OCI-M2 (cell line): Measurements from ENCODE around the gene MSANTD3.
"Not testable (repeated sequence)": the region's sequence is repeated elsewhere in the genome, so short reads cannot be mapped to it uniquely, and the experiment has no call there.

Source experiments
- DNase-seq: peaks from one replicate; lab custom pipeline; 2025; ENCODE audit not compliant: unreplicated experiment; lab: John Stamatoyannopoulos, UW

The MSANTD3 gene

GRCh38 chr9:100426530-100427365 is at the start of gene MSANTD3:
Gene MSANTD3 (plus strand): TSS chr9:100427143. CDS start chr9:100441939, 14,796 bp downstream.
- DNase-seq = no peak

- DNase-seq = no peak
Measured at GRCh38 chr9:100379862-100380261, 47.1 kb upstream of the MSANTD3 start.

GRCh38 chr9:100392989-100393388 is 34.0 kb upstream of the MSANTD3 start:
- DNase-seq = not testable (repeated sequence)

GRCh38 chr9:100394032-100394695 is 32.8 kb upstream of the MSANTD3 start:
- no peak for DNase-seq

DNA sequence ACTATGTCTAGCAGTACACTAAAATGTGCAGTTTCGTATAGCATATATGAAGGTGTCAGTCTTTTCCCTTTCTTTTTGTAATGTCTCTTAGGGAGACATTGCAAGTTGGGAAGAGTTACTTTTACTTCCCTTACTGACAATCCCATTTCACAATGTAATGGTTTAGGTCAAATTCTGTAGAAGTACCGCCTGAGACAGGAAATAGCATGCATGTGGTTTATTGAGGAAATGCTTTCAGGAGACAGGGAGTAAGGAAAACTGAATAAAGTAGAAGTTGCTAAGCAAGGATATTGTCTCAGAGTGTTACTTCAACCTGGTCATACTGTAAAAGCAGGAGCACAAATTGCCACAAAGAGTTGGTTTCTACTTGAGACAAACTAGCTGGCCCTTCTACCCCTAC is 32.1 kb upstream of the MSANTD3 start:
- DNase-seq = no peak

DNA sequence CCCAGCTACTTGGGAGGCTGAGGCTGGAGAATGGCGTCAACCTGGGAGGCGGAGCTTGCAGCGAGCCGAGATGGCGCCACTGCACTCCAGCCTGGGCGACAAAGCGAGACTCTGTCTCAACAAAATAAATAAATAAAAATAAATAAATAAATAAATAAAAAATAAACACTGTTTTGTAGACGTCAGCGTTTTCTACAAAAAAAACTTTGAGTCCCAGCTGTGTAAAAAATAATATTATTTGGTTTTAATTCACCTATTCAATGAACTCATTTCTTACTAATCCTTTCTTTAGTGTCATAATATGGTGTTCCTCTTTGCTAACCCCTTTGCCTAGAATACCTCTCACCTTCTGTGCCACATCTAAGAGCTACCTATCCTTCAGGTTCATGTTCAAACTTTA is 30.2 kb upstream of the MSANTD3 start:
- no peak for DNase-seq

GRCh38 chr9:100397529-100398266 is 29.2 kb upstream of the MSANTD3 start:
- DNase-seq = no peak

DNA sequence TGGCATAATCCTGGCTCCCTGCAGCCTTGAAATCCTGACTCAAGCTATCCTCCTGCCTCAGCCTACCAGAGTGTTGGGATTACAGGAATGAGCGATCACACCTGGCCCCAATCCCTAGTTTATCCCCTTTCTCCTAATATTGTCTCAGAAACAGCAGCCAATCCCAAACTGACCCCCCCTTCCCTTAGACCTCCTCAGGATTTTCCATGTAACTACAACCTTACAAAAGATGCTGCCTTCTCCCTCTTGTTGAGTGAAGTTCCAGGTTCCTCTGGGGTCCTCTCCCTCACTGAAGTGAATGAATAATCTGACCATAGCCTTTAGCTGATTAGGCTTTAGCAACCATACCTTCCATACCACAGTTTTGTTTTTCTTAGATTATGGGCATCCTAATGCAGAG is 25.9 kb upstream of the MSANTD3 start:
- DNase-seq = no peak

GRCh38 chr9:100406962-100407361 is 20.0 kb upstream of the MSANTD3 start:
- DNase-seq = no peak

DNA sequence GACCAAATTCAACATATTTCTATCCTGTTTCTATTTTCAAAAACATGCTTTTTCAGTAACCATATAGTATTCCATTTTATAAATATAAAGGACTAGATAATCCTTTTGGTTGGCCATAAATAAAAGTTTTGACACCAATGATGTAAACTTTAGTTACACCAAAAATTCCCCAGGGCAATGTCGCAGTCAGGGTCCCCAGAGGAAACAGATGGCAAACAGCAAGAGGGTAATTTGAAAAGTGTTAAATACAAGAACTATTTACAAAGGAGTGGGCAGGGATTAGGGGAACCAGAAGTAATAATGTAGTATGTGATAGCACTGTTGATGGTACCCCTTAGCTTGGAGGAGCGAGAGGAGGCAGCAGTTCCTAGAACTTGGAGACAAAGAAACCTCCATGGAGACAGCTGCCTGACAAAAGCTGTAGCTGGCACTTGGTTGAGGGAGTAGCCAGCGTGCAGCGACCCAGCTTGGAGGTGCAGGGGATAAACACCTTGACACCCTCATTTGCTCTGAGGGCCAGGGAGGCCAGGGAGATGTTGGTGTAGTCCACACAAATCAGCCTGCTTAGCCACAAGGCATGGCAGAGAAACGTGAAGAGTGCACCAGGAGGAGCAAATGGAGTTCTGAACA is 18.3 kb upstream of the MSANTD3 start:
- DNase-seq = no peak

- no peak for DNase-seq
Measured at GRCh38 chr9:100409176-100409556, 17.8 kb upstream of the MSANTD3 start.

DNA sequence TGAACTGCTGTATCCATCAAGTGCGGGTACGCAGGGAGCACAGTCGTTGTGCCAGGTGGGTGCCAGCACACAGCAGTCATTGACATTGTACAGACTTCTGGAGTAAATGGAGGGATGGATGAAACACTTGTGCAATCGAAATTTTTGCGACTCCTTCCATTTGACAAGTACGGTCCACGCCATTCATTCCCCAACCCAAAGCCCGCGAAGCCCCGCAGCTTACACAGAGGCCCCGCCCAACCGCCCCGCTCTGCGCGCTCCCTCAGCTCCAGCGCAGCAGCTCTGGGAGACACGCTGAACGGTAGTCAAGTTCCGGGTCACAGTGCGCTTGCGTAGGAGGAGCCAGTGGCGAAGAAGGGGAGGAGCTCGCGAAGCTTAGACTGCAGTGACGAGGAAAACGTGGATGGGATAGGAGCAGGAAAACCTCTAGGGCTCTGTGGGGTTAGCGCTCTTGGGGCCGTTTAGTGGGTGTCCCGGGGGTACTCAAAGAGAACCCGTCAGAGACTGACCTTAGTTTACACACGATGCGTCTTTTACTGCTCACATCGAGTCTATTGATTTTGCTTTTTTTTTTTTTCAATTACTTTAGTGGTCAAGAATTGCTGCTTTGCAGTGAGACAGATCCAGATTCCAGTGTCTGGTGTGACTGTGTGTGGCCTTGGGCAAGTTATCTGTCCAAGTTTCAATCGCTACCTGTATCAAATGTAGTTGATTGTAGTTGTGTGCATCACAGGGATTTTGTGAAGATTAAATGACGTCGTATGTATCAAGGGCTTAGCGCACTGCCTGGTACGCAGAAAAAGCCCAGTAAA is 15.3 kb upstream of the MSANTD3 start:
- DNase-seq = peak; percentile 40

- no peak for DNase-seq
Measured at GRCh38 chr9:100413839-100414420, 13.0 kb upstream of the MSANTD3 start.

GRCh38 chr9:100417815-100418214 is 9.1 kb upstream of the MSANTD3 start:
- no peak for DNase-seq

GRCh38 chr9:100419166-100419565 is 7.8 kb upstream of the MSANTD3 start:
- DNase-seq = no peak

DNA sequence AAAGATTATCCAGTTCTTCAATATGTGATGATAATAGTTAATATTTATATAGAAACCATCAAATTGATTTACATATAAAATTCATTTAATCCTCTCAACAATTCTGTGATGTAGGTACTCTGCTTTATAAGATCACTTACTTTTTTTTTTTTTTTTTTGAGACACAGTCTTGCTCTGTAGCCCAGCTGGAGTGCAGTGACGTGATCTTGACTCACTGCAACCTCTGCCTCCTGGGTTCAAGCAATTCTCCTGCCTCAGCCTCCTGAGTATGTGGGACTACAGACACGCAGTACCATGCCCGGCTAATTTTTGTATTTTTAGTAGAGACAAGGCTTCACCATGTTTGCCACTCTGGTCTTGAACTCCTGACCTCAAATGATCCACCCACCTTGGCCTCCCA is 5.8 kb upstream of the MSANTD3 start:
- not testable (repeated sequence) for DNase-seq

DNA sequence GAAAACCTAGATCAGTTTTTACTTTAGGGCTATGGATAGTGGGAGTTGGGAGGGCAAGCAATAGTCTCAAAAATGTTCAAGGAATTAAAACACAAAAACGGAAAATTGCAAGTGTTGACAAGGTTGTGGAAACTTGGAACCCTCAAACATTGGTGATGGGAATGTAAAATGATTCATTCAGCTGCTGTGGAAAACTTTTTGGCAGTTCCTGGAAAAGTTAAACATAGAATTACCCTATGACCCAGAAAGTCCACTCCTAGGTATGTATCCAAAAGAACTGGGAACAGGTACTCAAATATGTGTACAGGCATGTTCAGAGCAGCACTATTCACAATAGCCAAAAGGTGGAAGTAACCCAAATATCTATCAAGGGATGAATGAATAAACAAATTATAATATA is 1.2 kb upstream of the MSANTD3 start:
- DNase-seq = no peak

GRCh38 chr9:100426189-100426529 is 784 bp upstream of the MSANTD3 start:
- no peak for DNase-seq

DNA sequence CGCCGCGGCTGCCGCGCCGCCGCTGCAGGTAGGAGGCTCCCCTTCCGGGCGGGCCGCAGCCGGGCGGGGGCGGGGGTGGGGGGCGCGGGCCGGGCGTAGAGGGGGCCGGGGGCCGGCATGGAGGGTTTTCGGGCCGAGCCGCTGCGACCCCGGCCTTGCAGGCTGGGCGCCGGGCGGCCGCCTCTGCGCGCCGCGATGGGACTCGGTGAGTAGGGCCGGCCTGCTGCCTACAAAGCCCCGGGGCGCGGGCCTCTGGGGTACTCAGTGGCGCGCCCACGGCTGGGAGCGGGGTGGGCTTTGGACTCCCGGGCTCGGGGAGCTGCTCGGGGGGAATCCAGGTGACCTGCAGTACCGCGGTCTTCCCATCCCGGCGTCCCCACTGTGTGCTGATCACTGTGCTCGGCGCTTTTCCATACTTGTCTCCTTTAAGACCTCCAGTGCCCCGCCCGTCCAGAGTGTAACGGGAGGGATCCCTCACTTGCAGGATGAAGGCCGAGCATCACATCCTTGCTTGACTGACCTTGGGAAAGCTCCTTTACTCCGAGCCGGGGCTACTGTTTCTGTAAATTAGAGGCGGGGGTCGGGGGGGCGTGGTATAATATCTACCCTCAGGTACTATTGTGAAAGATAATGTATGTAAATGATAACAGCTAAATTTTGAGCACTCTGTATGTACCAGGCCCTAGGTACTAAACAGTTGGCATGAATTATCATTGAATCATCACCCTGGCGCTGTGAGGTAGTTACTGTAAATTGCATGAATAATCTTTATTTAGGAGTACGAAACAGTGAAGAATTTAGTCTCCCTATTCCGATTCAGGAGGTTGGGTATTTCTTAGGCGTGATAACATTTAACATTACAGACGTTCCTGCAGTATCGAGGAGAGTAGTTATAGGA is 672 bp downstream of the MSANTD3 start:
- no peak for DNase-seq
